CD14-positive monocyte (primary cell): ENCODE data around the gene TP53I3. TPM values are rescaled to one million over a fixed set of nuclear protein-coding genes. Genes with fewer than 3 reads are reported as not detected.

Experiments
- DNase-seq, 3 donors: peaks; one replicate each; pipeline ENCODE4 v3.0.0-alpha.2; 2011 to 2022
- H2AFZ ChIP-seq: 2 replicates; pipeline ENCODE4 v1.6.0; 2012; ENCODE audit warnings: mild to moderate bottlenecking, low read depth, low read length, inconsistent platforms; ENCODE audit not compliant: insufficient read depth, poor library complexity, severe bottlenecking
- H3K27ac ChIP-seq, 2 donors: 1 replicate in 1 of 2; 2 replicates in 1 of 2; pipeline ENCODE4 v1.5.1; 2012 to 2013; ENCODE audit warnings: low read length in 2 of 2, control low read depth in 1 of 2, inconsistent platforms in 1 of 2, low read depth in 1 of 2, mild to moderate bottlenecking in 1 of 2
- H3K27me3 ChIP-seq, 2 donors: one replicate each; pipeline versions ENCODE4 v1.6.0 to v1.6.1; 2011 to 2013; ENCODE audit warnings: low read length in 2 of 2; ENCODE audit not compliant: control insufficient read depth in 2 of 2, insufficient read depth in 2 of 2
- H3K36me3 ChIP-seq, 2 donors: replicated peaks in 1 of 2; 1 replicate in 1 of 2; 2 replicates in 1 of 2; pipeline versions ENCODE4 v1.5.1 to v1.6.1; 2012 to 2013; ENCODE audit warnings: low read length in 2 of 2, control low read depth in 1 of 2, inconsistent platforms in 1 of 2, mild to moderate bottlenecking in 1 of 2; ENCODE audit not compliant: insufficient read depth in 2 of 2, control insufficient read depth in 1 of 2
- H3K4me1 ChIP-seq, 2 donors: 1 replicate in 1 of 2; 2 replicates in 1 of 2; pipeline versions ENCODE4 v1.5.1 to v1.6.1; 2012 to 2013; ENCODE audit warnings: low read length in 2 of 2, control low read depth in 1 of 2, inconsistent platforms in 1 of 2, mild to moderate bottlenecking in 1 of 2, moderate library complexity in 1 of 2; ENCODE audit not compliant: insufficient read depth in 2 of 2, control insufficient read depth in 1 of 2
- H3K4me2 ChIP-seq: replicated peaks from 2 replicates; pipeline ENCODE3; 2012; ENCODE audit warnings: low read length, moderate library complexity, mild to moderate bottlenecking; ENCODE audit not compliant: poor library complexity, severe bottlenecking; ENCODE audit errors: extremely low read depth
- H3K4me3 ChIP-seq, 3 experiments: fragments of 200-600 bp in 1 of 3; sonication (generic) in 1 of 3; replicated peaks in 1 of 3; 1 replicate in 2 of 3; 2 replicates in 1 of 3; pipeline ENCODE4 v1.5.1; 2011 to 2013; ENCODE audit warnings: low read length in 3 of 3, mild to moderate bottlenecking in 3 of 3, control low read depth in 2 of 3, low read depth in 2 of 3, inconsistent platforms in 1 of 3, moderate library complexity in 1 of 3
- H3K79me2 ChIP-seq: 2 replicates; pipeline ENCODE4 v1.6.0; 2012; ENCODE audit warnings: mild to moderate bottlenecking, control low read depth, inconsistent platforms, low read length, moderate library complexity; ENCODE audit not compliant: insufficient read depth
- H3K9ac ChIP-seq: 2 replicates; pipeline ENCODE4 v1.6.0; 2017; ENCODE audit warnings: low read length, mild to moderate bottlenecking; ENCODE audit not compliant: insufficient read depth, poor library complexity, severe bottlenecking
- H3K9me3 ChIP-seq, 2 donors: replicated peaks in 1 of 2; 1 replicate in 1 of 2; 2 replicates in 1 of 2; pipeline versions ENCODE4 v1.5.1 to v1.6.1; 2012 to 2013; ENCODE audit warnings: low read length in 2 of 2, control low read depth in 1 of 2; ENCODE audit not compliant: control insufficient read depth in 1 of 2, insufficient read depth in 1 of 2
- H4K20me1 ChIP-seq: 2 replicates; pipeline ENCODE4 v1.6.0; 2012; ENCODE audit warnings: mild to moderate bottlenecking, low read length, control low read depth, moderate library complexity; ENCODE audit not compliant: insufficient read depth
- H3K27ac Mint-ChIP-seq, 7 donors: one replicate each; pipeline ENCODE4 v1.8.0; 2020; ENCODE audit warnings: mild to moderate bottlenecking in 7 of 7, mixed read lengths in 7 of 7, moderate library complexity in 6 of 7, inconsistent platforms in 2 of 7
- H3K27me3 Mint-ChIP-seq, 3 donors: one replicate each; pipeline ENCODE4 v1.8.0; 2021 to 2022; ENCODE audit warnings: low read depth in 3 of 3, mild to moderate bottlenecking in 3 of 3, mixed read lengths in 3 of 3, moderate library complexity in 3 of 3, inconsistent platforms in 1 of 3
- H3K36me3 Mint-ChIP-seq, 2 donors: one replicate each; pipeline ENCODE4 v1.8.0; 2020; ENCODE audit warnings: mixed read lengths in 2 of 2, inconsistent platforms in 1 of 2, mild to moderate bottlenecking in 1 of 2
- H3K4me1 Mint-ChIP-seq: one replicate; pipeline ENCODE4 v1.8.0; 2020; ENCODE audit warnings: mild to moderate bottlenecking, mixed read lengths
- H3K4me3 Mint-ChIP-seq, 2 donors: one replicate each; pipeline ENCODE4 v1.8.0; 2020; ENCODE audit warnings: mild to moderate bottlenecking in 2 of 2, mixed read lengths in 2 of 2, moderate library complexity in 1 of 2
- H3K9me3 Mint-ChIP-seq, 7 donors: one replicate each; pipeline ENCODE4 v1.8.0; 2020 to 2022; ENCODE audit warnings: mixed read lengths in 7 of 7, mild to moderate bottlenecking in 6 of 7, moderate library complexity in 6 of 7, inconsistent platforms in 2 of 7
- WGBS: methylation state at CpG from one replicate; pipeline ENCODE4 v1.1.5; 2013; ENCODE audit warnings: missing lambda C conversion rate; ENCODE audit not compliant: insufficient coverage; 5-methylcytosine and 5-hydroxymethylcytosine counted together
- intact Hi-C, 2 donors: fragments of 100-400 bp; cut with micrococcal nuclease; formaldehyde crosslinking; loops; one replicate each; pipeline versions ENCODE4 v1.15.0 to v1.15.1; 2023
- polyA plus RNA-seq, 3 donors: library from polyadenylated mRNA; depleted of rRNA in 1 of 3; unstranded in 2 of 3; stranded (reverse) in 1 of 3; fragments of 300-500 nt in 2 of 3; fragments of >200 nt in 1 of 3; fragmentation: Illumina TruSeq in 2 of 3; gene quantifications; 1 replicate in 2 of 3; 2 replicates in 1 of 3; pipeline ENCODE4 v1.2.3, GENCODE V29; 2012 to 2021
- TF ChIP-seq, protein P1 (sequence below): fragments of 200-600 bp; IDR thresholded peaks from one replicate; pipeline ENCODE4 v1.8.0; 2022; ENCODE audit warnings: antibody characterized with exemption, mild to moderate bottlenecking

TP53I3 gene
- polyA plus RNA-seq, 3 donors: 24.5 to 41.7 (median 34.9) TPM

DNA sequence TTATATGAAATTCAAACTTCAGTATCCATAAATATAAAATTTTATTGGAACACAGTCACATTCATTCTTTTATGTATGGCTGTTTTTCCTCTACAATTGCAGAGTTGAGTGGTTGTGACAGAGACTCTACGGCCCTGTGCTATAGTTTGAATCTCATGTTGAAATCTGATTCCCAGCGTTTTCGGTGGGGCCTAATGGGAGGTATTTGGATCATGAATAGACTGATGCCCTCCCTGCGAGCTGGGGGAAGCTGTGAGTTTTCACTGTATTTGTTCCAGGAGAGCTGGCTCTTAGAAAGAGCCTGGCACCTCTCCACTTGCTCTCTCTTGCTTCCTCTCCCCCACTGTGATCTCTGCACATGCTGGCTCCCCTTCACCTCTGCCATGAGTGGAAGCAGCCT is 36.8 kb upstream of the TP53I3 start:
- no peaks in the 10 kb centered on the region for H3K9me3 Mint-ChIP-seq
- WGBS: no CpG with 5 or more reads among the region's 4 CpGs

DNA sequence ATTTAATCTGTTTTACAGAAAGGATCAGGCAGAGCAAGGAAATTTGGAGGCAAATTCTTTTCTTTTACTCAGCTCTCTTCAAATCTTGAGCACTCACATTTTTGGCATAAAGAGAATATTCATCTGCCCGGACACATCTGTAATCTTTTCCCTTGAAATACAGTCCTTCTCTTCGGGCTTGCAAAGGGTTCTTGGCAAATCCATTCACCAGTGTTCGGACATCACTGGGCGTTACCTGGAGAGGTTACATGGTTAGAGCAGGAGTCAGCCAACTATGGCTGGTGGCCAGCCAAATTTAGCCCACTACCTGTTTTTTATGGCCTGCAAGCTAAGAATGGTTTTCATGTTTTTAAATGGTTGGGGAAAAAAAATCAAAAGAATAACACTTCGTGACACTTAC is 36.4 kb upstream of the TP53I3 start:
- Mint-ChIP-seq H3K27ac (no peak overlapping the region), H3K4me1 (peaks cover 15% of the 10 kb centered on the region), H3K36me3 (peaks cover 2 to 3% of the 10 kb centered on the region in 2 donors), H3K9me3 (no peaks in the 10 kb centered on the region), H3K27me3 (peaks cover 0 to 3% (median 0%) of the 10 kb centered on the region in 3 donors), H3K4me3 (no peak overlapping the region)
- Histone ChIP-seq H2AFZ (no peak overlapping the region), H3K36me3 (no peaks in the 10 kb centered on the region), H3K79me2 (no peaks in the 10 kb centered on the region), H3K9ac (no peak overlapping the region), H3K27ac (no peak overlapping the region), H3K27me3 (no peaks in the 10 kb centered on the region), H3K4me3 (no peak overlapping the region), H3K9me3 (no peaks in the 10 kb centered on the region), H4K20me1 (no peaks in the 10 kb centered on the region), H3K4me2 (no peak overlapping the region), H3K4me1 (peaks cover 14 to 16% of the 10 kb centered on the region in 2 donors)
- TF ChIP-seq, protein P1, sequence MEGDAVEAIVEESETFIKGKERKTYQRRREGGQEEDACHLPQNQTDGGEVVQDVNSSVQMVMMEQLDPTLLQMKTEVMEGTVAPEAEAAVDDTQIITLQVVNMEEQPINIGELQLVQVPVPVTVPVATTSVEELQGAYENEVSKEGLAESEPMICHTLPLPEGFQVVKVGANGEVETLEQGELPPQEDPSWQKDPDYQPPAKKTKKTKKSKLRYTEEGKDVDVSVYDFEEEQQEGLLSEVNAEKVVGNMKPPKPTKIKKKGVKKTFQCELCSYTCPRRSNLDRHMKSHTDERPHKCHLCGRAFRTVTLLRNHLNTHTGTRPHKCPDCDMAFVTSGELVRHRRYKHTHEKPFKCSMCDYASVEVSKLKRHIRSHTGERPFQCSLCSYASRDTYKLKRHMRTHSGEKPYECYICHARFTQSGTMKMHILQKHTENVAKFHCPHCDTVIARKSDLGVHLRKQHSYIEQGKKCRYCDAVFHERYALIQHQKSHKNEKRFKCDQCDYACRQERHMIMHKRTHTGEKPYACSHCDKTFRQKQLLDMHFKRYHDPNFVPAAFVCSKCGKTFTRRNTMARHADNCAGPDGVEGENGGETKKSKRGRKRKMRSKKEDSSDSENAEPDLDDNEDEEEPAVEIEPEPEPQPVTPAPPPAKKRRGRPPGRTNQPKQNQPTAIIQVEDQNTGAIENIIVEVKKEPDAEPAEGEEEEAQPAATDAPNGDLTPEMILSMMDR: no peak
- WGBS: no CpG with 5 or more reads among the region's 5 CpGs
- DNase-seq: no peak
- intact Hi-C loops: no loop called here

More for the DNA sequence above, 36.8 kb upstream of the TP53I3 start:
- H3K36me3 Mint-ChIP-seq: peaks cover 2 to 3% of the 10 kb centered on the region in 2 donors
- no peaks in the 10 kb centered on the region for H3K36me3 ChIP-seq
- no peak overlapping the region for H3K4me2 ChIP-seq
- H3K9ac ChIP-seq: no peak overlapping the region
- no peak overlapping the region for H3K27ac ChIP-seq
- H3K4me3 Mint-ChIP-seq: no peak overlapping the region
- no peaks in the 10 kb centered on the region for H3K27me3 ChIP-seq
- intact Hi-C loops: no loop called here
- peaks cover 0 to 3% (median 0%) of the 10 kb centered on the region in 3 donors for H3K27me3 Mint-ChIP-seq
- no peak for DNase-seq
- H3K27ac Mint-ChIP-seq: no peak overlapping the region
- no peaks in the 10 kb centered on the region for H3K9me3 ChIP-seq
- no peaks in the 10 kb centered on the region for H4K20me1 ChIP-seq
- H3K79me2 ChIP-seq: no peaks in the 10 kb centered on the region
- no peak overlapping the region for H3K4me3 ChIP-seq
- peaks cover 14 to 16% of the 10 kb centered on the region in 2 donors for H3K4me1 ChIP-seq
- peaks cover 15% of the 10 kb centered on the region for H3K4me1 Mint-ChIP-seq
- TF ChIP-seq, protein P1: no peak
- H2AFZ ChIP-seq: no peak overlapping the region
